Gastroesophageal sphincter (tissue), 4 donors: ENCODE results near the gene VWA5A. TPM values are rescaled to one million over a fixed set of nuclear protein-coding genes. Genes with fewer than 3 reads are reported as not detected.

Experiments
- ATAC-seq: fragments of 150-250 bp; one replicate; pipeline ENCODE4 v1.9.1; 2016; ENCODE audit warnings: mild to moderate bottlenecking, moderate library complexity
- H3K27ac ChIP-seq, 4 donors: fragments of 200-600 bp; sonication (generic) in 3 of 4; 1 replicate in 3 of 4; 2 replicates in 1 of 4; pipeline ENCODE4 v1.5.1; 2016 to 2019
- H3K27me3 ChIP-seq: fragments of 200-600 bp; sonication (generic); one replicate; pipeline ENCODE4 v1.5.1; 2019
- H3K36me3 ChIP-seq, 2 donors: fragments of 200-600 bp; sonication (generic); one replicate each; pipeline ENCODE4 v1.5.1; 2019; ENCODE audit warnings: control low read depth in 1 of 2
- H3K4me1 ChIP-seq, 3 donors: fragments of 200-600 bp; sonication (generic); 1 replicate in 2 of 3; 2 replicates in 1 of 3; pipeline ENCODE4 v1.5.1; 2016 to 2019; ENCODE audit warnings: control low read depth in 2 of 3
- H3K4me3 ChIP-seq, 2 donors: fragments of 200-600 bp; sonication (generic); one replicate each; pipeline ENCODE4 v1.5.1; 2019; ENCODE audit warnings: mild to moderate bottlenecking in 1 of 2, moderate library complexity in 1 of 2
- H3K9me3 ChIP-seq, 3 donors: fragments of 200-600 bp; sonication (generic); one replicate each; pipeline ENCODE4 v1.5.1; 2017 to 2019; ENCODE audit warnings: control low read depth in 2 of 3
- CTCF ChIP-seq, 4 experiments: fragments of 200-600 bp in 2 of 4; fragments of 450-650 bp in 2 of 4; sonication (generic) in 1 of 4; IDR thresholded peaks; one replicate each; pipeline ENCODE4 v1.5.1; 2017 to 2019; ENCODE audit warnings: antibody characterized with exemption in 4 of 4, mild to moderate bottlenecking in 2 of 4, moderate library complexity in 2 of 4
- EP300 ChIP-seq: sonication (generic); formaldehyde crosslinking; IDR thresholded peaks from one replicate; pipeline ENCODE4 v1.6.1; 2017; ENCODE audit warnings: antibody characterized with exemption, mild to moderate bottlenecking
- POLR2A ChIP-seq, 2 donors: fragments of 450-650 bp; IDR thresholded peaks; one replicate each; pipeline ENCODE4 v1.6.1; 2017; ENCODE audit warnings: antibody characterized with exemption in 2 of 2, mild to moderate bottlenecking in 2 of 2, moderate library complexity in 1 of 2
- POLR2AphosphoS5 ChIP-seq: sonication (generic); formaldehyde crosslinking; IDR thresholded peaks from one replicate; pipeline ENCODE4 v1.6.1; 2017; ENCODE audit warnings: antibody characterized with exemption
- WGBS, 2 donors: methylation state at CpG; one replicate each; pipeline ENCODE4 v1.1.5; 2018; ENCODE audit warnings: low coverage in 1 of 2; 5-methylcytosine and 5-hydroxymethylcytosine counted together
- total RNA-seq, 4 donors: library from RNA; depleted of rRNA; stranded (reverse); fragments of >200 nt; gene quantifications; one replicate each; pipeline ENCODE4 v1.1.0, GENCODE V29; 2016

VWA5A gene
- total RNA-seq, 4 donors from 2014 or later, result 13.4 to 23.0 (median 18.6) TPM

GRCh38 chr11:124194293-124195188, 79.3 kb downstream of the VWA5A start:
- ATAC-seq, result peak; percentile 46
- Histone ChIP-seq H3K27ac (peak overlapping the region in 2 of 4 donors; percentile 25 to 33), H3K9me3 (no peaks in the 10 kb centered on the region), H3K4me3 (no peak overlapping the region), H3K27me3 (no peaks in the 10 kb centered on the region), H3K36me3 (no peaks in the 10 kb centered on the region), H3K4me1 (peaks cover 0 to 9% (median 0%) of the 10 kb centered on the region in 3 donors)
- 38 to 61% methylated on average over 1 to 6 of the region's 6 CpGs for WGBS, 2 donors
- TF ChIP-seq CTCF (IDR thresholded peaks at IDR 0.05) (no peak), EP300 (no peak), POLR2A (IDR thresholded peaks at IDR 0.05) (no peak), POLR2AphosphoS5 (no peak)

GRCh38 chr11:124195189-124195734, 80.0 kb downstream of the VWA5A start:
- H3K27ac ChIP-seq, result peak overlapping the region in 1 of 4 donors; percentile 16
- peak; percentile 63 for ATAC-seq

More at GRCh38 chr11:124195189-124195734, 80.0 kb downstream of the VWA5A start:
- Histone ChIP-seq H3K27me3 (no peaks in the 10 kb centered on the region), H3K4me3 (no peak overlapping the region), H3K36me3 (no peaks in the 10 kb centered on the region), H3K4me1 (peaks cover 0 to 9% (median 0%) of the 10 kb centered on the region in 3 donors), H3K9me3 (no peaks in the 10 kb centered on the region)
- 14 to 54% methylated on average over 1 to 4 of the region's 4 CpGs for WGBS, 2 donors
- TF ChIP-seq POLR2A (IDR thresholded peaks at IDR 0.05) (no peak), CTCF (IDR thresholded peaks at IDR 0.05) (peak in 3 of 4 experiments; percentile 19 to 55 (median 28))

Other genes starting within 250 kb of the VWA5A start
- not detected for gene TMEM225, start 229.8 kb upstream of the VWA5A start, total RNA-seq
- not detected for gene OR8D4, start 213.3 kb upstream of the VWA5A start, total RNA-seq
- not detected for gene OR4D5, start 175.8 kb upstream of the VWA5A start, total RNA-seq
- not detected for gene OR6T1, start 171.6 kb upstream of the VWA5A start, total RNA-seq
- gene OR10S1, start 137.7 kb upstream of the VWA5A start, total RNA-seq, result not detected
- not detected for gene OR10G6, start 120.3 kb upstream of the VWA5A start, total RNA-seq
- gene OR10G4, start 102.5 kb upstream of the VWA5A start, total RNA-seq, result not detected
- not detected for gene OR10G9, start 92.4 kb upstream of the VWA5A start, total RNA-seq
- not detected for gene OR10G8, start 88.7 kb upstream of the VWA5A start, total RNA-seq
- gene OR10G7, start 74.1 kb upstream of the VWA5A start, total RNA-seq, result not detected
- not detected for gene OR10D3, start 67.9 kb downstream of the VWA5A start, total RNA-seq
- gene OR8G1, start 125.6 kb downstream of the VWA5A start, total RNA-seq, result not detected
- not detected for gene OR8G5, start 140.9 kb downstream of the VWA5A start, total RNA-seq
- not detected for gene OR8D1, start 198.5 kb downstream of the VWA5A start, total RNA-seq
- gene OR8D2, start 204.7 kb downstream of the VWA5A start, total RNA-seq, result not detected